NB4 (cell line): Measurements from ENCODE around the gene PCA3.

Experiments used
- CTCF ChIP-seq: IDR thresholded peaks from one replicate; pipeline ENCODE4 v1.5.1; 2012; ENCODE audit warnings: low read depth, low read length
- MYC ChIP-seq: IDR thresholded peaks from 2 replicates; pipeline ENCODE4 v1.6.1; 2011; ENCODE audit warnings: low read depth, low read length
- POLR2A ChIP-seq: IDR thresholded peaks from 2 replicates; pipeline ENCODE4 v1.6.1; 2011; ENCODE audit warnings: mild to moderate bottlenecking; ENCODE audit not compliant: insufficient read length; ENCODE audit errors: extremely low read depth

GRCh38 chr9:76751001-76751400 is 13.2 kb upstream of the PCA3 start:
- TF ChIP-seq CTCF = no peak
- TF ChIP-seq MYC = no peak
- no peak for TF ChIP-seq POLR2A
